Measurements from ENCODE around the gene CD84.

Gene CD84

GRCh38 chr1:160590488-160590887 lies 11.2 kb upstream of the CD84 start:
- TF ChIP-seq CTCF (IDR thresholded peaks at IDR 0.05), result no peak

- no peak for TF ChIP-seq CTCF (IDR thresholded peaks at IDR 0.05)
Observed at GRCh38 chr1:160588468-160588867, 9.2 kb upstream of the CD84 start.

- TF ChIP-seq CTCF (IDR thresholded peaks at IDR 0.05), result no peak
Observed at GRCh38 chr1:160584784-160585183, 5.5 kb upstream of the CD84 start.

GRCh38 chr1:160581961-160582360 lies 2.7 kb upstream of the CD84 start:
- no peak for TF ChIP-seq CTCF (IDR thresholded peaks at IDR 0.05)

GRCh38 chr1:160580221-160580812 lies 1.0 kb upstream of the CD84 start:
- no peak for TF ChIP-seq CTCF (IDR thresholded peaks at IDR 0.05)

GRCh38 chr1:160578525-160579191 lies 638 bp downstream of the CD84 start:
- no peak for TF ChIP-seq CTCF (IDR thresholded peaks at IDR 0.05)

- TF ChIP-seq CTCF (IDR thresholded peaks at IDR 0.05), result no peak
Observed at GRCh38 chr1:160578175-160578524, 1.1 kb downstream of the CD84 start.

GRCh38 chr1:160577671-160578070 lies 1.6 kb downstream of the CD84 start:
- TF ChIP-seq CTCF (IDR thresholded peaks at IDR 0.05), result no peak
